Measurements from ENCODE around the gene KLF11. TPM values are rescaled to one million over a fixed set of nuclear protein-coding genes. Genes with fewer than 3 reads are reported as not detected.

KLF11 gene
- total RNA-seq, 4 donors from 2014 or later = 48.6 to 81.6 (median 58.8) TPM

- H3K27ac ChIP-seq = no peak overlapping the region
- no peak overlapping the region for H3K4me3 ChIP-seq
- DNase-seq (ENCODE audit: low spot score in 2 of 2) = no peak
- TF ChIP-seq EP300 (IDR thresholded peaks at IDR 0.05) (no peak), POLR2AphosphoS5 (IDR thresholded peaks at IDR 0.05) (no peak), CTCF (IDR thresholded peaks at IDR 0.05) (no peak), POLR2A (IDR thresholded peaks at IDR 0.05) (no peak)
- H3K36me3 ChIP-seq = no peaks in the 10 kb centered on the region
- H3K27me3 ChIP-seq = peaks cover 47% of the 10 kb centered on the region
- peaks cover 9% of the 10 kb centered on the region for H3K4me1 ChIP-seq
- 76% methylated on average over 5 of the region's 6 CpGs for WGBS
- H3K9me3 ChIP-seq = no peaks in the 10 kb centered on the region
Observed at GRCh38 chr2:10085043-10085667, 41.8 kb downstream of the KLF11 start.

- WGBS = 95% methylated on average over 11 of the region's 11 CpGs
- peaks cover 41% of the 10 kb centered on the region for H3K27me3 ChIP-seq
- no peak overlapping the region for H3K27ac ChIP-seq
- peaks cover 4% of the 10 kb centered on the region for H3K4me1 ChIP-seq
- no peak overlapping the region for H3K4me3 ChIP-seq
- no peaks in the 10 kb centered on the region for H3K36me3 ChIP-seq
- no peak for DNase-seq (ENCODE audit: low spot score in 2 of 2)
- H3K9me3 ChIP-seq = no peaks in the 10 kb centered on the region
- TF ChIP-seq POLR2A (IDR thresholded peaks at IDR 0.05) = no peak
- TF ChIP-seq CTCF (IDR thresholded peaks at IDR 0.05) = no peak
- no peak for TF ChIP-seq EP300 (IDR thresholded peaks at IDR 0.05)
- no peak for TF ChIP-seq POLR2AphosphoS5 (IDR thresholded peaks at IDR 0.05)
Observed at GRCh38 chr2:10085668-10086059, 42.3 kb downstream of the KLF11 start.

GRCh38 chr2:10086950-10087349 lies 43.6 kb downstream of the KLF11 start:
- no peak for DNase-seq (ENCODE audit: low spot score in 2 of 2)
- Histone ChIP-seq H3K27ac (no peak overlapping the region), H3K27me3 (peaks cover 42% of the 10 kb centered on the region)

GRCh38 chr2:10087360-10087759 lies 44.0 kb downstream of the KLF11 start:
- Histone ChIP-seq H3K27ac (no peak overlapping the region), H3K27me3 (peaks cover 38% of the 10 kb centered on the region), H3K36me3 (no peaks in the 10 kb centered on the region), H3K4me1 (peaks cover 6% of the 10 kb centered on the region), H3K9me3 (no peaks in the 10 kb centered on the region), H3K4me3 (no peak overlapping the region)
- DNase-seq (ENCODE audit: low spot score in 2 of 2) = no peak
- 67% methylated on average over 7 of the region's 8 CpGs for WGBS
- TF ChIP-seq POLR2AphosphoS5 (IDR thresholded peaks at IDR 0.05) = no peak
- TF ChIP-seq POLR2A (IDR thresholded peaks at IDR 0.05) = no peak
- TF ChIP-seq CTCF (IDR thresholded peaks at IDR 0.05) = no peak
- no peak for TF ChIP-seq EP300 (IDR thresholded peaks at IDR 0.05)

More at GRCh38 chr2:10086950-10087349, 43.6 kb downstream of the KLF11 start:
- whole genome bisulfite sequencing = 78% methylated on average over 4 of the region's 4 CpGs
- Histone ChIP-seq H3K4me3 (no peak overlapping the region), H3K36me3 (no peaks in the 10 kb centered on the region), H3K9me3 (no peaks in the 10 kb centered on the region), H3K4me1 (peaks cover 6% of the 10 kb centered on the region)
- no peak for TF ChIP-seq POLR2AphosphoS5 (IDR thresholded peaks at IDR 0.05)
- no peak for TF ChIP-seq CTCF (IDR thresholded peaks at IDR 0.05)
- no peak for TF ChIP-seq POLR2A (IDR thresholded peaks at IDR 0.05)
- TF ChIP-seq EP300 (IDR thresholded peaks at IDR 0.05) = no peak

GRCh38 chr2:10089565-10090190 lies 46.3 kb downstream of the KLF11 start:
- Histone ChIP-seq H3K27ac (no peak overlapping the region), H3K4me3 (no peak overlapping the region), H3K36me3 (no peaks in the 10 kb centered on the region), H3K27me3 (peaks cover 26% of the 10 kb centered on the region), H3K9me3 (no peaks in the 10 kb centered on the region), H3K4me1 (peaks cover 8% of the 10 kb centered on the region)
- WGBS = 52% methylated on average over 5 of the region's 5 CpGs
- TF ChIP-seq POLR2A (IDR thresholded peaks at IDR 0.05) (no peak), EP300 (IDR thresholded peaks at IDR 0.05) (no peak), CTCF (IDR thresholded peaks at IDR 0.05) (no peak), POLR2AphosphoS5 (IDR thresholded peaks at IDR 0.05) (no peak)
- no peak for DNase-seq (ENCODE audit: low spot score in 2 of 2)

Measured in suprapubic skin (tissue), 4 donors.